Naive B cell (primary cell): ENCODE measurements around the gene LPP. TPM values are rescaled to one million over a fixed set of nuclear protein-coding genes. Genes with fewer than 3 reads are reported as not detected.
A peak's percentile ranks its signal among the peaks of the same experiment; 100 is the strongest.

Source experiments
- ATAC-seq, 2 donors: fragments of 150-1000 bp; cut with Tn5 transposase; 2 replicates each; pipeline ENCODE4 v1.10.0; 2021; ENCODE audit warnings: low read depth in 2 of 2, mild to moderate bottlenecking in 2 of 2, moderate library complexity in 2 of 2
- DNase-seq: peaks from one replicate; pipeline ENCODE4 v3.0.0; 2022
- H3K27ac Mint-ChIP-seq, 6 donors: one replicate each; pipeline ENCODE4 v1.8.0; 2020 to 2022; ENCODE audit warnings: mild to moderate bottlenecking in 6 of 6, mixed read lengths in 6 of 6, moderate library complexity in 5 of 6, inconsistent platforms in 2 of 6
- H3K27me3 Mint-ChIP-seq, 3 donors: one replicate each; pipeline ENCODE4 v1.8.0; 2021 to 2022; ENCODE audit warnings: mixed read lengths in 3 of 3, mild to moderate bottlenecking in 1 of 3
- H3K36me3 Mint-ChIP-seq, 2 donors: one replicate each; pipeline ENCODE4 v1.8.0; 2020 to 2022; ENCODE audit warnings: mixed read lengths in 2 of 2, inconsistent platforms in 1 of 2, mild to moderate bottlenecking in 1 of 2
- H3K4me1 Mint-ChIP-seq, 3 donors: one replicate each; pipeline ENCODE4 v1.8.0; 2020 to 2022; ENCODE audit warnings: mixed read lengths in 3 of 3, inconsistent platforms in 1 of 3, mild to moderate bottlenecking in 1 of 3, moderate library complexity in 1 of 3
- H3K4me3 Mint-ChIP-seq, 8 donors: one replicate each; pipeline ENCODE4 v1.8.0; 2020 to 2022; ENCODE audit warnings: mild to moderate bottlenecking in 8 of 8, mixed read lengths in 8 of 8, moderate library complexity in 8 of 8, inconsistent platforms in 2 of 8
- H3K9me3 Mint-ChIP-seq, 7 donors: one replicate each; pipeline ENCODE4 v1.8.0; 2020 to 2022; ENCODE audit warnings: mixed read lengths in 7 of 7, mild to moderate bottlenecking in 5 of 7, inconsistent platforms in 2 of 7, moderate library complexity in 1 of 7
- polyA plus RNA-seq, 6 donors: library from polyadenylated mRNA; unstranded; fragments of 300-500 nt; fragmentation: Illumina TruSeq; gene quantifications; one replicate each; pipeline ENCODE4 v1.2.3, GENCODE V29; 2021; ENCODE audit warnings: low read depth in 6 of 6

The LPP gene
- 10 to 100 TPM in 5 of 6 donors, 1 to 10 TPM in 1; 9.6 to 58.6 (median 25.4) TPM for polyA plus RNA-seq

DNA sequence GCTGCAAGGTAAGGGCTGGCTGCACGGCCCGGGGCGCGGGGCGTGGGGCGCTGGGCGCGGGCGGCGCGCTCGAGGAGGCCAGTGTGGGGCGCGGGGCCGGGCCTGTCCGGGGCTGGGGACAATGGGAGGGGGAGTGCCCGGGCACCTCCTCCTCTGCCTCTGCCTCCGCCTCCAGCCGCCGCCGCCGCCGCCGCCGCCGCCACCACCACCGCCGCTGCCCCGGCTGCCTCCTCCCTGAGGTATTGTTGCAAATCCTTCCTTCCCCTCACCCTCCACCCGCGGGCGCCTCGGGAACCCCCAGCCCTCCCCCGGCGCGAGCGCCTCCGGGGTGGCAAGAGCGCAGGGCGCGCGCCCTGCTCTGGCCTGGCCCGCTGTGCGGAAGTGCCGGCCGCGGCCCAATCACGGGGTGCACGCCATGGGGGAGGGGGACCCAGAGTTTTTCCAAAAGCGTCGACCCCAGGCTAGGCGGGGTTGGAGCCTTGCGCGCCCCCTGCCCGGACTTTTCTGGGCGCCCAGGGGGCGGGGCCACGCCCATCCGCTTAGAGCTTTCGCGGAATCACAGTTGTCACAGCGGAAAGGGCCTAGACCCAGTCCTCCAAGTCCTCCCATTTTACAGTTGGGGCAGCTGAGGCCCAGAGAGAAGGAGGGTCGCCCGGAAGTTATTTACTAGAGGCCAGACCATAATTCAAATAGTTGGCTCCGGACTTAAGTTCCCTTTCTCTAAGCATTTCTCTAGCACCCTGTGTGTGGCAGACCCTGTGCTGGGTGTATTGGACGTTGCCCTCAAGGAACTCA, at the start of gene LPP:
Gene LPP (plus strand): TSS at position 144 of the 795 bp plus-strand sequence. CDS start 251,964 bp downstream, outside the sequence.
- Mint-ChIP-seq H3K36me3 (peaks cover 0 to 4% of the 10 kb centered on the region in 2 donors), H3K4me1 (peaks cover 44 to 63% (median 59%) of the 10 kb centered on the region in 3 donors), H3K4me3 (peak within 1 kb of the TSS; percentile 93 to 99 (median 96)), H3K27me3 (no peaks in the 10 kb centered on the region), H3K9me3 (no peaks in the 10 kb centered on the region), H3K27ac (peak within 1 kb of the TSS; percentile 90 to 97 (median 94))
- peak; percentile 90 to 91 for ATAC-seq
- peak; percentile 91 for DNase-seq

GRCh38 chr3:188106006-188106405, 48.0 kb upstream of the LPP start:
- H3K4me3 Mint-ChIP-seq = no peak overlapping the region

GRCh38 chr3:188106454-188106853, 47.5 kb upstream of the LPP start:
- peaks cover 23 to 38% (median 28%) of the 10 kb centered on the region in 3 donors for H3K4me1 Mint-ChIP-seq
- H3K27ac Mint-ChIP-seq = peak overlapping the region in 2 of 6 donors; percentile 3 to 32
- H3K27me3 Mint-ChIP-seq = no peaks in the 10 kb centered on the region
- peaks cover 0 to 6% of the 10 kb centered on the region in 2 donors for H3K36me3 Mint-ChIP-seq
- no peak for DNase-seq
- H3K4me3 Mint-ChIP-seq = no peak overlapping the region
- ATAC-seq = no peak
- peaks cover 0 to 6% (median 0%) of the 10 kb centered on the region in 7 donors for H3K9me3 Mint-ChIP-seq

More at GRCh38 chr3:188106006-188106405, 48.0 kb upstream of the LPP start:
- Mint-ChIP-seq H3K4me1 (peaks cover 23 to 34% (median 28%) of the 10 kb centered on the region in 3 donors), H3K27me3 (no peaks in the 10 kb centered on the region), H3K9me3 (peaks cover 0 to 7% (median 0%) of the 10 kb centered on the region in 7 donors), H3K36me3 (peaks cover 0 to 6% of the 10 kb centered on the region in 2 donors), H3K27ac (peak overlapping the region in 3 of 6 donors; percentile 3 to 29 (median 29))
- no peak for DNase-seq
- no peak for ATAC-seq

GRCh38 chr3:188106887-188107830, 46.8 kb upstream of the LPP start:
- H3K27ac Mint-ChIP-seq = peak overlapping the region in 1 of 6 donors; percentile 86
- ATAC-seq (no peak), DNase-seq (no peak)
- H3K27me3 Mint-ChIP-seq = no peaks in the 10 kb centered on the region
- peaks cover 0 to 6% (median 0%) of the 10 kb centered on the region in 7 donors for H3K9me3 Mint-ChIP-seq
- H3K4me3 Mint-ChIP-seq = peak overlapping the region in 1 of 8 donors; percentile 17
- H3K4me1 Mint-ChIP-seq = peaks cover 23 to 40% (median 28%) of the 10 kb centered on the region in 3 donors
- peaks cover 0 to 6% of the 10 kb centered on the region in 2 donors for H3K36me3 Mint-ChIP-seq

DNA sequence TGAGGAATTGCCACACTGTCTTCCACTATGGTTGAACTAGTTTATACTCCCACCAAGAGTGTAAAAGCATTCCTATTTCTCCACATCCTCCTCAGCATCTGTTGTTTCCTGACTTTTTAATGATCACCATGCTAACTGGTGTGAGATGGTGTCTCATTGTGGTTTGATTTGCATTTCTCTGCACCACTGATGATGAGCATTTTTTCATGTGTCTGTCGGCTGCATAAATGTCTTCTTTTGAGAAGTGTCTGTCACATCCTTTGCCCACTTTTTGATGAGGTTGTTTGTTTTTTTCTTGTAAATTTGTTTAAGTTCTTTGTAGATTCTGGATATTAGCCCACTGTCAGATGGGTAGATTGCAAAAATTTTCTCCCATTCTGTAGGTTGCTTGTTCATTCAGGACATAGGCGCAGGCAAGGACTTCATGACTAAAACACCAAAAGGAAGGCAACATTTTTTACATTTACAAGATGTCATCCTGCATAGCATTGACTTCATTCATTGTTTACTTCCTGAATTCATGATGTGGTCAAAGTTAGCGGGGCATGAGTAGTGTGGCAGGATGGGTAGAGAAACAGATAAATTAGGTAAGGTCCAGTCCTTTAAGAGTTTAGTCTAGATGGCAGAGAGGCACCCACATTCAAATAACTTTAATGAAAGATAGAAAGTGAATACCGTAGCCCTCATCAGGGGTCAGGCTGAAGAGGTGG, 45.1 kb upstream of the LPP start:
- ATAC-seq (peak; percentile 89 to 96), DNase-seq (peak; percentile 58)
- Mint-ChIP-seq H3K4me3 (peak overlapping the region in 7 of 8 donors; percentile 8 to 69 (median 30)), H3K36me3 (peaks cover 0 to 6% of the 10 kb centered on the region in 2 donors), H3K4me1 (peaks cover 23 to 40% (median 28%) of the 10 kb centered on the region in 3 donors), H3K27ac (peak overlapping the region; percentile 30 to 96 (median 92)), H3K27me3 (no peaks in the 10 kb centered on the region), H3K9me3 (peaks cover 0 to 6% (median 0%) of the 10 kb centered on the region in 7 donors)

GRCh38 chr3:188111002-188111584, 42.9 kb upstream of the LPP start:
- ATAC-seq (no peak), DNase-seq (no peak)
- Mint-ChIP-seq H3K4me3 (no peak overlapping the region), H3K4me1 (peaks cover 23 to 40% (median 28%) of the 10 kb centered on the region in 3 donors), H3K9me3 (peaks cover 0 to 6% (median 0%) of the 10 kb centered on the region in 7 donors), H3K27ac (peak overlapping the region in 1 of 6 donors; percentile 24), H3K27me3 (peaks cover 0 to 5% (median 4%) of the 10 kb centered on the region in 3 donors), H3K36me3 (peaks cover 0 to 6% of the 10 kb centered on the region in 2 donors)

DNA sequence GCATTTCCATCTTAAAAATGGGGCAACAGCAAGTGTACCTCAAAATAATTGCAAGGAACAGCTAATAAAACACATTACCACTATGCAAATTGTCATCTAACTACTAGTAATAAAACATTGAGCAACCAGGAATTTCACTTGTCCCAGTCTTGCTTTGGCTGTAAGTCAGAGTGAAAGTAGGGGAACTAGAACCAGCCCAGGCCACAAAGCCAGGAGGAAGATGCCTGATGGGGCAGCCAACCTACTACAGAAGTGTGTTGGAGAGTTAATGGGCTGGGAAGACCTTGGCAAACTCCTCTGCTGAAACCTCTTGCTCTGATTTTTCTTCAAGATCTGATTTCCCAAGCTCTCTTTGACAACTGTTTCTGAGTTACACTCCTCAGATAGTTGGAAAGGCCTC, 40.2 kb upstream of the LPP start:
- H3K27me3 Mint-ChIP-seq = peaks cover 0 to 6% (median 4%) of the 10 kb centered on the region in 3 donors
- no peak for ATAC-seq
- H3K9me3 Mint-ChIP-seq = peaks cover 0 to 6% (median 2%) of the 10 kb centered on the region in 7 donors
- no peak for DNase-seq
- H3K27ac Mint-ChIP-seq = peak overlapping the region in 1 of 6 donors; percentile 56
- H3K4me3 Mint-ChIP-seq = no peak overlapping the region
- H3K4me1 Mint-ChIP-seq = peaks cover 16 to 24% (median 17%) of the 10 kb centered on the region in 3 donors
- H3K36me3 Mint-ChIP-seq = peaks cover 0 to 6% of the 10 kb centered on the region in 2 donors

DNA sequence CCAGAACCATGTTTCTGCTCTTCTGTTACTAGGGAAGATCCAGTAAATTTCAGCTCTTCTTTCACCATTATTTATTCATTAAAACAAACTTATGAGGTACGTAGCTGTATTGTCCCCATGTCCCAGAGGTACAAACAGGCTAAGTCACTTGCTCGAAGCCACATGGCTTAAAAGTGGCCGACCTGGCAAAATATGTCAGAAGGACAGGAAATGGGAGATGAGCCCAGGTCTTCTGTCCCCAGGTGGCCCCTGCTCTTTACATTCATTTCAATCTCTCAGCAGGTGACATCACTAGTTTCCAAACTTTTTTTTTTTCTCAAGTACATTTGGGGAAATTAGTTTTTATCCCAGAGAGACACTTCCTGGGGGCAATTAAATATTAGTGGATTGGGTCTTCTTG, 34.1 kb upstream of the LPP start:
- Mint-ChIP-seq H3K4me1 (peaks cover 19 to 24% (median 24%) of the 10 kb centered on the region in 3 donors), H3K9me3 (peaks cover 0 to 4% (median 0%) of the 10 kb centered on the region in 7 donors), H3K4me3 (no peak overlapping the region), H3K27me3 (peaks cover 0 to 6% (median 4%) of the 10 kb centered on the region in 3 donors), H3K36me3 (no peaks in the 10 kb centered on the region), H3K27ac (peak overlapping the region in 2 of 6 donors; percentile 9 to 29)
- DNase-seq (no peak), ATAC-seq (no peak)

- no peaks in the 10 kb centered on the region for H3K36me3 Mint-ChIP-seq
- peak overlapping the region in 5 of 6 donors; percentile 51 to 91 (median 60) for H3K27ac Mint-ChIP-seq
- H3K4me3 Mint-ChIP-seq = peak overlapping the region in 3 of 8 donors; percentile 17 to 59 (median 33)
- no peak for ATAC-seq
- H3K4me1 Mint-ChIP-seq = peaks cover 19 to 27% (median 24%) of the 10 kb centered on the region in 3 donors
- no peaks in the 10 kb centered on the region for H3K9me3 Mint-ChIP-seq
- DNase-seq = no peak
- H3K27me3 Mint-ChIP-seq = no peaks in the 10 kb centered on the region
Observed at GRCh38 chr3:188122571-188123169, 31.3 kb upstream of the LPP start.

DNA sequence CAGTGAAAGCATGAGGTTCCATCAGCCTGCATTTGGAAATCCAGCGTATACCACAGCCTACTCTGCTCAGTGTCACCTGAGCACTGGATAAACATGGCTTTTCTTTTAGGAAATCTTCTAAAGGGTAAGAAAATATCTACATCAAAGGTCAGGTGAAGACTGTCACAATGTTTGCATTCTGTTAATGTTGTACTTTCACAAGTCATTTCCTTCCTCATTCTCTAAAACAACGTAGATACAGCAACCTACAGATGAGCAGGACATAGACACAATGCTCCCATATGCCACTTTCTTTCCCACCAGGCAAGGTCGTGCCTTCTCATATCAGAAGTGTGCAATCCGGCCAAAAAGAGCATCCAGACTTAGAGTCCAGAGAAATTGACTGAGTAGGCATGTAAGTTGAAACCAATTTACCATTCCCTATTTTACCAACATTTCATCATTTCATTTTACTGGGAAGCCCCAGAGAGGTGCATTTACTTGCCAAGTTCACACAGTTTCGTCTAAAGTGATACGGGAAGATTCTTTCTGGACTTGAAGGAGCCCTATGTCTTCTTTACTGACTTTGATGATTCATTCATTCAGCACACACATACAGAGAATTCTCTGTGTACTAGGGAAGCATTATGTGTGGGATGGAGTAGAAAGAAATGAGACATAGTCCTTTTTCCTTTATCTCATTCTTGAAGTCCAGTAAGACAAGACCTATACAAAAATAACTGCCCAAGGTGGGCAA, 30.6 kb upstream of the LPP start:
- H3K4me3 Mint-ChIP-seq = peak overlapping the region in 6 of 8 donors; percentile 17 to 73 (median 46)
- H3K9me3 Mint-ChIP-seq = no peaks in the 10 kb centered on the region
- DNase-seq = peak; percentile 25
- no peaks in the 10 kb centered on the region for H3K27me3 Mint-ChIP-seq
- no peaks in the 10 kb centered on the region for H3K36me3 Mint-ChIP-seq
- peak overlapping the region in 5 of 6 donors; percentile 51 to 91 (median 82) for H3K27ac Mint-ChIP-seq
- H3K4me1 Mint-ChIP-seq = peaks cover 19 to 27% (median 24%) of the 10 kb centered on the region in 3 donors
- peak; percentile 95 to 98 for ATAC-seq

DNA sequence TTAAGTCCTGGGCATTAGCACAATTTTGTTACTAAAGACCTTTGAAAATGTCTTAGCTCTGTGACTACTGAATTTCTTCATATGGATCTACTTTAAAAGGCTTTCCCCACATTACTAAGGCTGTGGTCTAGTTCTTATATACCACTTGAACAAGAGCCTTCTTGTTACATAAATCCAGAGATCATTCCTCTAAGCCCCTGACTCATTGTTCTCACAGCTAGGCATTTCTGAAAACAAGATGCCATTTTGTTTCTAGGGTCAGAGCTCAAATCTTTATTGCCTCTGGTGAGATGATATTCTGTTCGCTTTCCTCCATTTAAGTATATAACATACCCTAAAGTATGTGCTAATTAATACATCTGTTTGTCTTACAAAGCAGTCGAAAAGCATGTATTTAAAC, 29.8 kb upstream of the LPP start:
- Mint-ChIP-seq H3K4me1 (peaks cover 19 to 27% (median 24%) of the 10 kb centered on the region in 3 donors), H3K4me3 (peak overlapping the region in 1 of 8 donors; percentile 36), H3K36me3 (no peaks in the 10 kb centered on the region), H3K9me3 (no peaks in the 10 kb centered on the region), H3K27me3 (no peaks in the 10 kb centered on the region), H3K27ac (peak overlapping the region in 1 of 6 donors; percentile 82)
- DNase-seq = no peak
- ATAC-seq = no peak
